Activated CD4-positive, alpha-beta T cell treated with anti-CD3 and anti-CD28 coated beads, Interleukin-2, amount 50 U/mL, for 24 hours (primary cell): ENCODE data around the gene DBN1.

Experiments
- DNase-seq, 2 donors: peaks; one replicate each; pipeline ENCODE4 v3.0.0-alpha.2; 2020; ENCODE audit warnings: low read depth in 1 of 2, low spot score in 1 of 2

DBN1 gene

GRCh38 chr5:177457852-177458681, 15.4 kb downstream of the DBN1 start:
- no peak for DNase-seq

DNA sequence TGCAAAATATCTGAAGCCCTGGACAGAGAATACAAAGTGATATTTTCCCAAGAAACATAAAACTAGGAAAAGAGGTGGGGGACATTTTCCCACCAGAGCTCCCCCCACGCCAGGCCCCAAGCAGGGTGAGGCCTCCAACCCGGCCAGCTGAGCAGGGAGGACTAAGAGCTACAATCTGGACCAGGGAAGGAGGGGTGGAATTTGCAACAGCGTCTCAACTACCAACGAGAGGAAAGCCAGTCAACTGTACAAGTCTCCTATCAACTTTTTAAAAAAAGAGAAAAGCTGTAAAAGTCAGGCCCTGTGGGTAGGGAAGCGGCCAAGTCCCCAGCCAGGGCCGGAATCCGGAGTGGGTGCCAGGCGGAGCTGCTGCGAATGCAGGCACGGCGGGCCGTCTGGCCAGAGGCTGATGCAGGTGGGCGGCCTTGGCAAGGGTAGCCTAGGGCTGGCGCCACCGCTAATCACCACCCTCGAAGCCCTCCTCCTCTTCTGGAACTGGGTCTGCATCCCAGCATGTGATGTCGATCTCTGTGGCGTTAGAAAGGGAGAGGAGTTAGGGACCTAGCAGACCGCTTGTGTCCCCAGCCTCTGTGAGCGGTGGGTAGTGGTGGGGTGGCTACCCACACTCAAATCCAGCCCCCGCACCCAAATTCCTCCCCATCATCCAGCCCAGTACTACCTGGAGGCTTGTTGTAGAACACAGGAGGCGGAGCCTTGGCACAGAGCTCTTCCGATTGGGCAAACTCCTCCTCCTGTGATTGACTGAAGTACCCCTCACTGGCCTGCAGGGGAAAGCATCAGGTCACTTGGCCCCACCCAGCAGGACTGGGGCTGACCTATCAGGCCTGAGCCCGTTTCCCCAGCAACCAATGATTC, 16.2 kb downstream of the DBN1 start:
- no peak for DNase-seq

DNA sequence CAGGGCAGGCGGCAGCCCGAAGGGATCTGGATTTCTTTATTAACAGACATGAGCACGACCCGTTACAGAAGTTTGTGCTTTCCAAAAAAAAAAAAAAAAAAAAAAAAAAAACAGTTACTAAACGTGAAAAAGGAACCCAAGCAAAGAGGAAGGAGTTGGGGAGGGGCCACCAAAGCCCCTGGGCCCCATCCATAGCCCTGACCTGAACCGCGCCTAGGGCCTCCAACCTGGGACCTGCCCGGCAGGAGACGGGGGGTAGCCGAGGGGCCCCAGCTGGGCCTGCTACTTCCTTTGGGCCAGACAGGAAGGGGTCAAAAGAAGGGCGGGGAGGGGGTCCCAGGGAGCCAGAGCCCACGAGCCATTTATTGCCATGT, 16.9 kb downstream of the DBN1 start:
- no peak for DNase-seq

DNA sequence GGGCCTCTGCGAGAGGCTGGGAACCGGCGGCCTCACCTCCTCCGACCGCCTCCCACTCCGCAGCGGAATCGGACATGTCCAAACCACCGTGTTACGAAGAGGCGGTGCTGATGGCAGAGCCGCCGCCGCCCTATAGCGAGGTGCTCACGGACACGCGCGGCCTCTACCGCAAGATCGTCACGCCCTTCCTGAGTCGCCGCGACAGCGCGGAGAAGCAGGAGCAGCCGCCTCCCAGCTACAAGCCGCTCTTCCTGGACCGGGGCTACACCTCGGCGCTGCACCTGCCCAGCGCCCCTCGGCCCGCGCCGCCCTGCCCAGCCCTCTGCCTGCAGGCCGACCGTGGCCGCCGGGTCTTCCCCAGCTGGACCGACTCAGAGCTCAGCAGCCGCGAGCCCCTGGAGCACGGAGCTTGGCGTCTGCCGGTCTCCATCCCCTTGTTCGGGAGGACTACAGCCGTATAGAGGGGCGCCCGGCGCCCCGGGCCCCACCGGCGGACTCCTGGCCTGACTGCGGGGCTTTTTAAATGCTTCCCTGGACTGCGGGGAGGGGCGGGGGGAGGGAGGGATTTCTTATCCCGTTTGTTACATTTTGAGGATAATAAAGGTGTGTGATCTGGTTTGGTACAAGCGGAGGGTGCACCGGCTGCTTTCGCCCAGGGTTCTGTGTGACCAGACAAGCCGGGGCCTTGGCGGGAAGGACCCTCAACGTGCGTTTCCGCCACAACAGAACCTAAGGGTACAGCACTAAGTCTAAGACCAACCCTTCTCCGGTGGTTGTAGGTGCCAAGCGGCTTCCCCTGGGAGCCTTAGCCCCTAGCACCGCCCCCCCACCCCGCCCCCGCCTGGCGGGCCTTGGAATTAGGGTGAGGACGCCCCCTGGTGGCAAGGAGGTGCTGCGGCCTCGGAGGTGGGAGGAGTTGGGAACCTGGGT, 17.5 kb downstream of the DBN1 start:
- peak; percentile 95 for DNase-seq

DNA sequence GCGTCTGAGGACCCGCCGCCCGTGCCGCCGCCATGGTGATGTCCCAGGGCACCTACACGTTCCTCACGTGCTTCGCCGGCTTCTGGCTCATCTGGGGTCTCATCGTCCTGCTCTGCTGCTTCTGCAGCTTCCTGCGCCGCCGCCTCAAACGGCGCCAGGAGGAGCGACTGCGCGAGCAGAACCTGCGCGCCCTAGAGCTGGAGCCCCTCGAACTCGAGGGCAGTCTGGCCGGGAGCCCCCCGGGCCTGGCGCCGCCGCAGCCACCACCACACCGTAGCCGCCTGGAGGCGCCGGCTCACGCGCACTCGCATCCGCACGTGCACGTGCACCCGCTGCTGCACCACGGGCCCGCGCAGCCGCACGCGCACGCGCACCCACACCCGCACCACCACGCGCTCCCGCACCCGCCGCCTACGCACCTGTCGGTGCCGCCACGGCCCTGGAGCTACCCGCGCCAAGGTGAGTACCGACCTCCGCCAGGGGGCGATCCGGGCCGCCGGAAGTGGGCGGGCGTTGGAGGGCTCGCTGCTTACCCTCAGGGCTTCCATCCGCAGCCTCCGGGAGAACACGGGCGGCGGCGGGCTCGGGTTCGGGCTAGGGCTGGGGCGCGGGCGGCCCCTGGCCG, 18.3 kb downstream of the DBN1 start:
- peak; percentile 87 to 89 for DNase-seq

- DNase-seq: peak; percentile 84 to 94
Measured at GRCh38 chr5:177454397-177455035, 18.9 kb downstream of the DBN1 start.

DNA sequence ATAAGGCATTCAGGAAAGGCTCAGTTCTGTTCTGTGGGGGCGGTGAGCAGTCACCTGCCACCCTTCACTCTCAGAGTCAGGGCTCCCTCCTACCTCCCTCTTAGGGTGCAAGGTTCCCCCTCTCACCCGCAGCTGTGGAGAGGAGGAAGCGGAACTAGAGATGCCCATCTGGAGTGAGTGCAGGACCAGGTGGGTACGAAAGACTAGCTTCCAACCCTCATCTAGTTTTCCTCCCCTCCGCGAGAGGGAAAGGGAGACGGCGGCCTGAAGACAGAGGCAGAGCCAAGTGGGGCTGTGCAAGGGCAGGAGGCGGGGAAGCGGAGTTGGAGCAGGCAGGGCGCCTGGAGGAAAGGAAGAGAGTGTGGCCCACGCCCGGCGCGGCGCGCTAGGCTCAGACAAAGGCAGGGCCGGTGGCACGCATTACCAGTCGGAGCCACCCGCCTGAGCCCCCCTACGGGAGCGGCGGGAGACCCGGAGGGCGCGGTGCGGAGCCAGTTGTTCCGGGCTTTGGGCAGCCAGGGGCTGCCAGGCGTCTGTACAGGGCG, 19.5 kb downstream of the DBN1 start:
- no peak for DNase-seq

GRCh38 chr5:177452688-177453638, 20.5 kb downstream of the DBN1 start:
- DNase-seq: no peak

DNA sequence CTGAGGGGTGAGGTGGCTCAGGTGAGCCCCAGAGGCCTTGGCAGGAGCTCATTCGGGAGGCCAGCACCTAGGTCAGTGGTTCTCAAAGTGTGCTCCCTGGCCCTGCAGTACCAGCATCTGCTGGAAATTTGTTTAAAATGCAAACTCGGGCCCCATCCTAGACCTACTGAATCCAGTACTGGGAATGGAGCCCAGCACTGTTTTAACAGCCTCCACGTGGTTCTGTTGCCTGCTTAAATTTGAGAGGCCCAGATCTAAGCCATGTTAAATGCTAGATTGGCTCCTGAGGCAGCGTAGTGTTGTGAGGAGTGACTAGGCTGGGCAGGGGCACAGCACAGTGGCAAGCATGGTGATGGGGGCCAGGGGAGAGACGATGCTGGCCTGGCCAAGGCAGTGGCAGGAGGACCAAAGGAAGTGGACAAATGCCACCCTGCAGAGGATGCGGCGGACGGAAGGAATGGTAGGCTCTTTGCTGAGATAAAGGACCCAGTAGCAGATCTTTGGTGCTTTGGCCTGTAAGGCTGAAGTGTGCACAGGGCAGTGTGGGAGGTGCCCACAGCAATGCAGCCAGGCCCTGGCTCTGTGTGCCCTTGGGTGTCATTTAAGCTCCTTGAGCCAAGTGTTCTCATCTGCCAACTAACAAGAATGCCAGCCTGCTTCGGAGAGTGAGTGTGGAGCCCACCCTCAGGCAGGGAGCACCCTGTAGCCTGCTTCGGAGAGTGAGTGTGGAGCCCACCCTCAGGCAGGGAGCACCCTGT, 22.6 kb downstream of the DBN1 start:
- DNase-seq: no peak

- no peak for DNase-seq
Measured at GRCh38 chr5:177449140-177450061, 24.0 kb downstream of the DBN1 start.

GRCh38 chr5:177448244-177448950, 25.0 kb downstream of the DBN1 start:
- no peak for DNase-seq

DNA sequence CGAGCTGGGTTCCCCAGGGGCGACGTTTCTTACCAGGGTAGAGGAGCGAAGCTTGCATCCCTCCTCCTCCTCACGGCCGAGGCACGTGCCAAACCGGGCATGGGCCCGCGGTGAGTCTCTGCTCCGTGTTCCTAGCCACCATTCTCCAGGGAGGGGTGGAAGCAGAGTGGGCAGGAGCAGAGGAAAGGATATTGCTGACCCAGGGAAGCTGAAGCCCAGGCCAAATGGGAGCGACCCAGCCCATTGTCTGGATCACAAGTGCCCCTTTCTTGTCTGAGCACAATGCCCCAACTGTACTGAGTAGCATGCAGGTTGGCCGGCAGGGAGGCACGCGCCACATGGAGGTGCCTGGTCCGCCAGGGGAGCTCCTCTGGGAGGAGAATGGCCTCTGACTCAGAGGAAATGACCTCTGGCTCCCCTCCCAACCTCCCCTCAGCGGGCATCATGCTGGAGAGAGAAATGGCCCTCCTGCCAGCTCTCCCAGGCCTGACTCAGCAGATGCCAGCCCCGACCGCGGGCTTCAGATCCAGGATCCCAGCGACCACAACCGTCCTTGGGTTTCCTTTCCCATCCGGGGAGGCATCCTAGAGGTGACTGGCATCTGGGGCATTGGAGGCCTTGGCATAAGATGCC, 25.7 kb downstream of the DBN1 start:
- DNase-seq: no peak

DNA sequence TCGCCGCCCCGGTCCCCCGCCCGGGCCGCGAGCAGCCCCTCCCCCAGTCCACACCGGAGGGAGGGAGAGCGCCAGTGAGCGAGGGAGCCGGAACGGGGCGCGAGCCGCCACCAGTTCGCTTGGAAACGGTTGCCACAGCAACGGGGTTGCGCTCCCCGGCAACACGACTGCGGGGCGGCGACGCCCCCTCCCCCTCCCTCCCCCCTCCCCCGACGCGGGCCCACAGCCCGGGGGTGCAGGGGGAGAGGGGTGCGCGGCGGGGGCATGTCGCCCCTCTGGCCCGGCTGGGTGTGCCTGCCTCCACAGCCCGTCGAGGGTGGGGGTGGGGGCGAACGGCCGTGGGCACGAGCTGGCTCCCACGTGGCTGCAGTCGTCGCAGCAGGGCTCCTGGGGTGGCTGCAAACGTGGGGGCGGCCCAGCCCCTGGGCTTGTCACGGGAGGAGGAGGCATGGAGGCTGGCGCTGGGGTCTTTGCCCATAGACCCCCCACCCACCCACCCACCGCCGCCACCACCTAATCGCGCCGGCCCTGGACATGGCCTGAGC, 26.3 kb downstream of the DBN1 start:
- peak in 1 of 2 donors; percentile 55 for DNase-seq

DNA sequence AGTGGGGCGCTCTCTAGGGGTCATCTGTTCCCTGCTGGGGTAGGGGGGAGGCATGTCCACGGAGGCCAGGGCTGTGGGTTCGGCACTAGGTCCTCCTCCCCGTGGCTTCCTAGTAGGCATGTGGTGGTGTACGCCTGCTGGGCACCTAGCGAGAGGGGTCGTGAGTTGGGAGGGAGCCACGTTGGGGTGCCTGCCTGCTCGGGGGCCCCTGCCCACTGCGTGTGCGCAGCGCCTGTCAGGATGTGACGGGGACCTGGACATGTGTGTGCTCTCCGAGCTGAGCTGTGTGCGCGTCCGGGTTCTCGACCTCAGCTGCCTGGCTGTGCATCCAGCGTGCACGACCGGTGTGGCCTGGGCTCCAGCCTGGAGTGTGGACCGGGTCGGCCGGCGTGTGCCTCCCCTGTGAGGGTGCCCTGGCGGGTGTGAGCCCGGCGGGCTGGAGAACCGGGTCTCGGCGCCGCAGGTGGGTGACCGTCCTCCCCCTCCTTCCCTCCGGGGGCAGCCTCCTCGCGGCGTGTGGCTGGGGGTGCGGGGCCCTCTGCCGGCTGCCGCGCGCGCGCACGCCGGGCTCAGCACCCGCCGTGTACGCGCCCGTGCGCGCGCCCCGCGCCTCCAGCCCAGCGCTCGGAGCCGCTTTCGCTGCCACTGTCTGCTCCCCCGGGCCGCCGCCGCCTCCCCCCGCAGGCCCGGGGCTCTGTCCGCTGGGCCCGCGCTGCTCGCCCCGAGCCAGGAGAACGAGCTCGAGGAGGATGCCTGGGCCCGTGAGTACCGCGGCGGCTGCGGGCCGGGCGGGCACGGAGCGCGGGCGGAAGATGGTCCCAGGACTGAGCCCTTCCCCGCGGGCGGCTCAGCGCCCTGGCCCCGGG, 27.0 kb downstream of the DBN1 start, which contains the start of gene PRR7:
PRR7 (plus strand) TSS at position 615 of the 866 bp plus-strand sequence. CDS start 8,254 bp downstream, outside the sequence.
- peak in 1 of 2 donors; percentile 46 for DNase-seq

- no peak for DNase-seq
Measured at GRCh38 chr5:177445917-177446199, 27.6 kb downstream of the DBN1 start.
